Left lung (tissue), 14 donors: ENCODE data around the gene ZNF608. TPM values are rescaled to one million over a fixed set of nuclear protein-coding genes. Genes with fewer than 3 reads are reported as not detected.

Experiments
- ATAC-seq: fragments of 200-7000 bp; cut with Tn5 transposase; one replicate; pipeline ENCODE4 v1.9.1; 2020; ENCODE audit warnings: moderate library complexity
- DNase-seq, 4 donors: peaks; one replicate each; pipeline ENCODE4 v3.0.0-alpha.2; 2013 to 2020
- H3K27ac ChIP-seq, 2 donors: fragments of 200-600 bp; sonication (generic) in 1 of 2; one replicate each; pipeline versions ENCODE4 v1.5.0 to v1.8.0; 2020 to 2021
- H3K27me3 ChIP-seq, 2 donors: fragments of 200-600 bp; sonication (generic) in 1 of 2; one replicate each; pipeline versions ENCODE4 v1.5.0 to v1.8.0; 2020 to 2021
- H3K36me3 ChIP-seq, 2 donors: fragments of 200-600 bp; sonication (generic) in 1 of 2; one replicate each; pipeline versions ENCODE4 v1.5.0 to v1.8.0; 2020 to 2021
- H3K4me1 ChIP-seq, 2 donors: fragments of 200-600 bp; one replicate each; pipeline ENCODE4 v1.8.0; 2021
- H3K4me3 ChIP-seq, 2 donors: fragments of 200-600 bp; sonication (generic) in 1 of 2; one replicate each; pipeline versions ENCODE4 v1.5.0 to v1.8.0; 2020 to 2021; ENCODE audit warnings: mild to moderate bottlenecking in 1 of 2
- H3K9me3 ChIP-seq, 2 donors: fragments of 200-600 bp; sonication (generic) in 1 of 2; one replicate each; pipeline versions ENCODE4 v1.5.0 to v1.8.0; 2020 to 2021
- intact Hi-C, 2 donors: fragments of 100-400 bp; cut with DNase I; formaldehyde crosslinking; loops; one replicate each; pipeline versions ENCODE4 v1.11.2 to v1.14.2; 2022
- long read RNA-seq, 12 donors: library from polyadenylated mRNA in 2 of 12; unstranded in 2 of 12; transcript quantifications; one replicate each; pipeline ENCODE4 v2.0.0 and lab custom pipeline, GENCODE V29; 2019 to 2026
- polyA plus RNA-seq, 6 donors: library from polyadenylated mRNA; unstranded; fragments of 120-200 nt; gene quantifications; one replicate each; pipeline ENCODE4 v1.2.1, GENCODE V29; 2013; ENCODE audit not compliant: insufficient read length in 6 of 6
- total RNA-seq, 2 donors: library from RNA; stranded (reverse); fragmentation: NEBNext Ultra II Directional; extraction: Animal tissue kit (Norgen Biotek cat#: 25700); gene quantifications; one replicate each; pipeline ENCODE4 v1.2.1, GENCODE V29; 2021
- TF ChIP-seq, protein P1 (sequence below), 2 donors: fragments of 200-600 bp; sonication (generic) in 1 of 2; IDR thresholded peaks; one replicate each; pipeline versions ENCODE4 v1.5.0 to v1.8.0; 2021; ENCODE audit warnings: antibody characterized with exemption in 2 of 2
- donor health status: DM: no; HTN: yes; CAD: no.
- donor health status: DM: no; HTN: no; CAD: no.

Gene ZNF608
- total RNA-seq (10 to 100 TPM; 21.9 to 24.0 TPM), polyA plus RNA-seq (100 to 1,000 TPM in 3 of 6 donors, 10 to 100 TPM in 3; 93.0 to 109 (median 100) TPM)
- long read RNA-seq, donor 1, transcript ZNF608-209 (5 exons, 2,737 nt), result major isoform, 6 of 71 reads
- long read RNA-seq, donor 1, partial matches to known transcripts, result 61 of 71 reads
- long read RNA-seq, donor 1, other reads (novel, unspliced or antisense), result 0 of 71 reads
- long read RNA-seq, donor 2, partial matches to known transcripts, result 51 of 56 reads
- long read RNA-seq, donor 2, other reads (novel, unspliced or antisense), result 0 of 56 reads
- long read RNA-seq, donor 3, partial matches to known transcripts, result 9 of 13 reads
- long read RNA-seq, donor 3, other reads (novel, unspliced or antisense), result 0 of 13 reads
- long read RNA-seq, donor 4, partial matches to known transcripts, result 6 of 7 reads
- long read RNA-seq, donor 4, other reads (novel, unspliced or antisense), result 0 of 7 reads
- long read RNA-seq, donor 5, partial matches to known transcripts, result 19 of 22 reads
- long read RNA-seq, donor 5, other reads (novel, unspliced or antisense), result 0 of 22 reads
- long read RNA-seq, donor 6, partial matches to known transcripts, result 18 of 20 reads
- long read RNA-seq, donor 6, other reads (novel, unspliced or antisense), result 0 of 20 reads
- long read RNA-seq, donor 7, partial matches to known transcripts, result 35 of 36 reads
- long read RNA-seq, donor 7, other reads (novel, unspliced or antisense), result 0 of 36 reads
- long read RNA-seq, donor 8, partial matches to known transcripts, result 30 of 35 reads
- long read RNA-seq, donor 8, other reads (novel, unspliced or antisense), result 0 of 35 reads
- long read RNA-seq, donor 9, result 0 reads
- long read RNA-seq, donor 10, partial matches to known transcripts, result 0 of 2 reads
- long read RNA-seq, donor 10, other reads (novel, unspliced or antisense), result 2 of 2 reads
- long read RNA-seq, donor 11, partial matches to known transcripts, result 25 of 31 reads
- long read RNA-seq, donor 11, other reads (novel, unspliced or antisense), result 0 of 31 reads
- long read RNA-seq, donor 12, partial matches to known transcripts, result 36 of 38 reads
- long read RNA-seq, donor 12, other reads (novel, unspliced or antisense), result 0 of 38 reads

DNA sequence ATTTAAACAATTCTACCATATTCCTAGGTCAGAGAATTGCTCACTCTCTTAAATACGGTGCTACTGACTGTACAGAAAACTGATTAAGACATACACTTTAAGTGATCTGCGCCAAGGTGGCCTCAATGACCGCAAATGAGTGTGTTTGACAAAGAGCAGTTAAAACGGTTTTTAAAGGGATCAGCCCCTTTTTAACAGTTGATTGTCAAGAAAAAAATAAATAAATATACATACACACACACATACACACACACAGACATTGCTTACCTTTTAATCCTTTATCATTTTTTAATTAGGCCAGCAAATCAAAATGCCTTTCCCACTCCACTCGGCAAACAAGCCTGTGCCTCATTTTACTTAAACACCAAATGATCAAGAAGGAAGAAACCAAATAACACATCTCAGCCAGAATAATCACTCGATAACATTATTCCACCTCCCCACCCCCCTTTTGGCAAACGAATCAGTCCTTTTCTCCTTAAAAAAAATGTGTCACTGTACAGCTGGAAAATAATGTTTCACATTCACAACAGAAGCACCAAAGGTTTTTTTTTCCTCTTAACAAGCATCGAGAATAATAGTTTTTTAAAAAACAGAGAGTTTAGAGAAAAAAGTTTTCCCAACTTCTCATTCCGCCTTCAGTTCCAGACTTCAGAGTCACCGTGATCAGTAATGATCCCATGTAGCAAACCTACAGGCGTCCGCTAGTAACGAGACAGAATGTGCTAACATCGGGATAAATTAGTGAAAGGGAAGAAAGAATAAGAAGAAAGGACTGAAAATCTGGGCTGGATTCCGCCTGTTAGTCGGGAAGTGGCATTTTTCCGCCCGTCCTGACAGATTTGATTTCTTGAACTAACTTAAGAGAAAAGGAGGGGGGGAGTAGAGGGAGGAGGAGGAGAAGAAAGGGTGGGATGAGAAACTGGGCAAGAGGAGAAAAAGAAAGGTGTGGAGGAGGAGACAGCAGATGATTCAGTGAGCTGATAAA lies at the start of gene ZNF608:
ZNF608 (minus strand) TSS at position 712 of the 988 bp plus-strand sequence. CDS start 1,650 bp downstream, outside the sequence.
- ATAC-seq, result no peak
- TF ChIP-seq, protein P1, sequence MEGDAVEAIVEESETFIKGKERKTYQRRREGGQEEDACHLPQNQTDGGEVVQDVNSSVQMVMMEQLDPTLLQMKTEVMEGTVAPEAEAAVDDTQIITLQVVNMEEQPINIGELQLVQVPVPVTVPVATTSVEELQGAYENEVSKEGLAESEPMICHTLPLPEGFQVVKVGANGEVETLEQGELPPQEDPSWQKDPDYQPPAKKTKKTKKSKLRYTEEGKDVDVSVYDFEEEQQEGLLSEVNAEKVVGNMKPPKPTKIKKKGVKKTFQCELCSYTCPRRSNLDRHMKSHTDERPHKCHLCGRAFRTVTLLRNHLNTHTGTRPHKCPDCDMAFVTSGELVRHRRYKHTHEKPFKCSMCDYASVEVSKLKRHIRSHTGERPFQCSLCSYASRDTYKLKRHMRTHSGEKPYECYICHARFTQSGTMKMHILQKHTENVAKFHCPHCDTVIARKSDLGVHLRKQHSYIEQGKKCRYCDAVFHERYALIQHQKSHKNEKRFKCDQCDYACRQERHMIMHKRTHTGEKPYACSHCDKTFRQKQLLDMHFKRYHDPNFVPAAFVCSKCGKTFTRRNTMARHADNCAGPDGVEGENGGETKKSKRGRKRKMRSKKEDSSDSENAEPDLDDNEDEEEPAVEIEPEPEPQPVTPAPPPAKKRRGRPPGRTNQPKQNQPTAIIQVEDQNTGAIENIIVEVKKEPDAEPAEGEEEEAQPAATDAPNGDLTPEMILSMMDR (IDR thresholded peaks at IDR 0.05), result no peak
- peaks cover 0 to 28% of the 10 kb centered on the region in 2 donors for H3K27me3 ChIP-seq
- no peaks in the 10 kb centered on the region for H3K36me3 ChIP-seq
- H3K4me3 ChIP-seq, result peak within 1 kb of the TSS; percentile 46 to 61
- no peaks in the 10 kb centered on the region for H3K9me3 ChIP-seq
- H3K4me1 ChIP-seq, result peaks cover 8 to 40% of the 10 kb centered on the region in 2 donors
- intact Hi-C loops, result no loop called here
- peak in 1 of 4 donors; percentile 76 for DNase-seq
- peak within 1 kb of the TSS; percentile 89 to 94 for H3K27ac ChIP-seq

GRCh38 chr5:124795829-124796228 lies 49.4 kb upstream of the ZNF608 start:
- DNase-seq (no peak), ATAC-seq (no peak)
- Histone ChIP-seq H3K4me3 (no peak overlapping the region), H3K27me3 (no peaks in the 10 kb centered on the region), H3K4me1 (no peaks in the 10 kb centered on the region), H3K36me3 (no peaks in the 10 kb centered on the region), H3K27ac (no peak overlapping the region), H3K9me3 (no peaks in the 10 kb centered on the region)
- TF ChIP-seq, protein P1 (IDR thresholded peaks at IDR 0.05), result no peak
- intact Hi-C loops, result no loop called here

DNA sequence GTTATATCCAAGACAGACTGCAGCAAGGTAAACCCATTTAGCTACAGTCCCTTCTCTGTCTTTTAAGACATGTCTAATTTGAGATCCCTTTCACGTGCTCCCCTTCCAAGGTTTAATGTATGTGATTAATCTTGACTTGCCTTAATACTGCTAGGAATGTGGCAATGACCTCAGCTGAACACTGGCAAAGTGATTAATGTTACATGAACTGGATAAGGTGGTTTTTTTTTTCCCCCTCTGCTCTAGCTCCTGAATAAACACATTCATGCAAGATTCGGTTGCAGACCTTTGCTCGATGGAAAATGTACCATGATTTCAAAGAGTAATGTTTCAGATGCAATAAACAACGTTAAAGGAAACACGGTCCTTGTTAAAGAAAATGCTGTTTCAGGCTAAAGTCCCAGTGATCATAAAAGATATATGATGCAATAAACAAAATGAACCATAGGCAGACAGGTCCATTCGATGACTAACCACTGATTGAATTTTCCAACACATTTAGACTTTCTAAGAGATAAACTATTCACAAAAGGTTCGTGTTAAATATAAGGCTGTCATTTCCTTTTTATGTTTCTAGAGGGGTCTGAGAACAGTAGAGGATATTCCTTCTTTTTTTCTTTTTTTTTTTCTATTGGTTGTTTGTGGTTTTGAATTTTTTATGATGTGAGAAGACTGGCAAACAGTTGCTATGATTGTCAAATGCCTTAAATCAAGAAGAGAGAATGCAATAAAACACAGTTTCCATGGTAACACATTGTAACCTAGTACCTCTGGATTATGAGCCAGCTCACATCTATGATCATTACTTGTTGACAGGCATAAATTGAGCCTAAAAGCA lies 44.7 kb upstream of the ZNF608 start:
- no peak overlapping the region for H3K27ac ChIP-seq
- TF ChIP-seq, protein P1 (IDR thresholded peaks at IDR 0.05), result no peak

DNA sequence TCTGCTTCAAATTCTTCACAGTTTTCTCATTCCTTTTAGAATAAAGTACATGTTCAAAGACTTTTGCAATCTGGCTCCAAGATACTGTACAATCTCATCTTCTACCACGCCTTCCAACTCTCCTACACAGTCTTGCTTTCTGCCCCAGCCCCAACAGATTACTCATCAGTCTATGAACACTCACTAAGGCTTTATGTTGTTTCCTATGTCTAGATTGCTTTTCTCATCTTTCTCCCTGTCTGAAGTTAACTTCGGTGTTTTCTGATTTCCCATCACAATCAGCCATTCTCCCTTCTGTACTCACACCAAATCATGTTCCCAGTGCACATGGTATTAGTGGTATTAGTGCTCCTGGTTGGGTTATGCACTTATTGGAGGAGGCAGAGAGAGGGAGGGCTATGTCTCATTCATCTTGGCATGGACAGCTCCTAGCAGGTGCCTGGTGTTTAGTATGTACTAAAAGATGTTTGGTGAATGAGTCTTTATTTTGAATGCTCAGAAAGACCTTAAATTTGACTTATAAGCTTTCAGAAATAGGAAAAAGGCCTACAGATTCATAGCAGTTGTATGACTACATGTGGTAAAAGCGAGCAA lies 44.0 kb upstream of the ZNF608 start:
- TF ChIP-seq, protein P1 (IDR thresholded peaks at IDR 0.05), result no peak
- DNase-seq (no peak), ATAC-seq (peak; percentile 25)
- intact Hi-C loops, result no loop called here
- no peaks in the 10 kb centered on the region for H3K9me3 ChIP-seq
- H3K4me1 ChIP-seq, result no peaks in the 10 kb centered on the region
- no peaks in the 10 kb centered on the region for H3K36me3 ChIP-seq
- no peak overlapping the region for H3K4me3 ChIP-seq
- no peaks in the 10 kb centered on the region for H3K27me3 ChIP-seq
- H3K27ac ChIP-seq, result no peak overlapping the region

More for the DNA sequence above, 44.7 kb upstream of the ZNF608 start:
- DNase-seq (peak in 1 of 4 donors; percentile 41), ATAC-seq (no peak)
- intact Hi-C loops, result no loop called here
- Histone ChIP-seq H3K27me3 (no peaks in the 10 kb centered on the region), H3K9me3 (no peaks in the 10 kb centered on the region), H3K4me3 (no peak overlapping the region), H3K36me3 (no peaks in the 10 kb centered on the region), H3K4me1 (no peaks in the 10 kb centered on the region)
